Coronary artery (tissue), 2 donors: ENCODE results near the gene FKBP14.

Experiments
- DNase-seq: peaks from one replicate; pipeline ENCODE4 v3.0.0-alpha.2; 2017; ENCODE audit warnings: low spot score
- H3K27ac ChIP-seq, 2 donors: fragments of 200-600 bp; sonication (generic); one replicate each; pipeline ENCODE4 v1.5.1; 2016 to 2019
- H3K4me3 ChIP-seq: fragments of 200-600 bp; sonication (generic); 2 replicates; pipeline ENCODE4 v1.5.1; 2016; ENCODE audit warnings: mild to moderate bottlenecking, moderate library complexity
- CTCF ChIP-seq: fragments of 200-600 bp; sonication (generic); IDR thresholded peaks from one replicate; pipeline ENCODE4 v1.5.1; 2019; ENCODE audit warnings: antibody characterized with exemption

FKBP14 gene

GRCh38 chr7:30027740-30028215 is 1.3 kb upstream of the FKBP14 start:
- no peak for DNase-seq
- Histone ChIP-seq H3K4me3 (peak overlapping the region; percentile 90), H3K27ac (peak overlapping the region; percentile 88 to 90)
- no peak for TF ChIP-seq CTCF

GRCh38 chr7:30027065-30027456 is 559 bp upstream of the FKBP14 start:
- peak overlapping the region; percentile 88 for H3K27ac ChIP-seq
- no peak for DNase-seq
- TF ChIP-seq CTCF = no peak
- peak overlapping the region; percentile 90 for H3K4me3 ChIP-seq

GRCh38 chr7:30023524-30023923 is 3.0 kb downstream of the FKBP14 start:
- no peak overlapping the region for H3K4me3 ChIP-seq
- H3K27ac ChIP-seq = no peak overlapping the region
- TF ChIP-seq CTCF = no peak
- DNase-seq = no peak

GRCh38 chr7:30022991-30023390 is 3.5 kb downstream of the FKBP14 start:
- Histone ChIP-seq H3K27ac (no peak overlapping the region), H3K4me3 (no peak overlapping the region)
- no peak for DNase-seq
- no peak for TF ChIP-seq CTCF

GRCh38 chr7:30020535-30020934 is 6.0 kb downstream of the FKBP14 start:
- TF ChIP-seq CTCF = no peak
- Histone ChIP-seq H3K4me3 (no peak overlapping the region), H3K27ac (no peak overlapping the region)
- no peak for DNase-seq

GRCh38 chr7:30019960-30020359 is 6.5 kb downstream of the FKBP14 start:
- Histone ChIP-seq H3K4me3 (no peak overlapping the region), H3K27ac (no peak overlapping the region)
- TF ChIP-seq CTCF = no peak
- DNase-seq = no peak

GRCh38 chr7:30019387-30019786 is 7.1 kb downstream of the FKBP14 start:
- no peak for DNase-seq
- TF ChIP-seq CTCF = no peak
- Histone ChIP-seq H3K4me3 (no peak overlapping the region), H3K27ac (no peak overlapping the region)
